Measurements from ENCODE around the gene NQO2. TPM values are rescaled to one million over a fixed set of nuclear protein-coding genes. Genes with fewer than 3 reads are reported as not detected.
A peak's percentile ranks its signal among the peaks of the same experiment; 100 is the strongest.

The NQO2 gene
- total and polyA plus RNA-seq, 2 of the 13 experiments (the other 11 are each of a cell fraction or from before 2014, with no cell fraction given) = 32.2 to 56.5 TPM

DNA sequence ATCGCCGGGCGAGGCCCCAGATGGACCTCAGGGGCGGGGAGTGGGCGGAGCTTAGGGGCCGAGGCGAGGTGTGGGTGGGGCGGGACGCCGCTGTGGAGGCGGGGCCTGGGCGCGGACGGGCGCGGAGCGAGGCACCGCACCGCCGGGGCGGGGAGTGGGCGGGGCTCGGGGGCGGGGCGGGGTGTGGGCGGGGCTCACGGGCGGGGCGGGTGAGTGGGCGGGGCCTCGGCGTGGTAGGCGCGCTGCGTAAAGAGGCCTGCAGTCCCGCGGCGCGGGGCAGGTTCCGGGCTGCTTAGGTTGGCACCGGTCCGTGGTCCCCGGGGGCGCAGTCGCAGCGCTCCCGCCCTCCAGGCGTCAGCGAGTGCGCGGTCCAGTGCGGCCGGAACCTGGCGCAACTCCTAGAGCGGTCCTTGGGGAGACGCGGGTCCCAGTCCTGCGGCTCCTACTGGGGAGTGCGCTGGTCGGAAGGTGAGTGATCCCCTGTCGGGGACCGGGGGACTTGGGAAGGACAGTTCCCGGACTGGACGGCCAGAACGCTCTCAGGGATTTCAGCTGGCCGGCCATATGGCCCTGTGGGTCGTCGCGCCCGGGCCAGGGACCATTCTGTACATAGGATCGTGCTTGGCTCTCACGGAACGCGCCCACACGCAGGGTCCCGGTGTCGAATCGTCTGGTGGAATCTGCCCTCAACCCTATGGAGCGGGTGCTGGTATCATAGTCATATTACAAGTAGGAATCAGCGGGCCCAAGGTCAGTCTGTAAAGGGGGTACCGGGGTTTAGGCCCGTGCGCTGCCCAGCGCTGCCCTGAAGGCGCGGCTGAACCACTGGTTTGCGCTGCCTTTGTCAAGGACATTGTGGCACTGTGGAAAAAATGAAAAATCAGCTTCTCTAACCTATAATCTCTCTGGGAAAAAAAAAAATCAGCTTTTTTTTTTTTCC, at the start of gene NQO2 (continued):
- TF ChIP-seq, protein P1, sequence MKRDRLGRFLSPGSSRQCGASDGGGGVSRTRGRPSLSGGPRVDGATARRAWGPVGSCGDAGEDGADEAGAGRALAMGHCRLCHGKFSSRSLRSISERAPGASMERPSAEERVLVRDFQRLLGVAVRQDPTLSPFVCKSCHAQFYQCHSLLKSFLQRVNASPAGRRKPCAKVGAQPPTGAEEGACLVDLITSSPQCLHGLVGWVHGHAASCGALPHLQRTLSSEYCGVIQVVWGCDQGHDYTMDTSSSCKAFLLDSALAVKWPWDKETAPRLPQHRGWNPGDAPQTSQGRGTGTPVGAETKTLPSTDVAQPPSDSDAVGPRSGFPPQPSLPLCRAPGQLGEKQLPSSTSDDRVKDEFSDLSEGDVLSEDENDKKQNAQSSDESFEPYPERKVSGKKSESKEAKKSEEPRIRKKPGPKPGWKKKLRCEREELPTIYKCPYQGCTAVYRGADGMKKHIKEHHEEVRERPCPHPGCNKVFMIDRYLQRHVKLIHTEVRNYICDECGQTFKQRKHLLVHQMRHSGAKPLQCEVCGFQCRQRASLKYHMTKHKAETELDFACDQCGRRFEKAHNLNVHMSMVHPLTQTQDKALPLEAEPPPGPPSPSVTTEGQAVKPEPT (CRISPR knock-in tag; IDR thresholded peaks at IDR 0.05; ENCODE audit: low read depth) = no peak; the same call in 1 of the 2 replicates
- TF ChIP-seq ZNF781 (CRISPR knock-in tag; IDR thresholded peaks at IDR 0.05; ENCODE audit: borderline replicate concordance, not compliant biosample characterization) = peak; percentile 85
- TF ChIP-seq, protein P2, sequence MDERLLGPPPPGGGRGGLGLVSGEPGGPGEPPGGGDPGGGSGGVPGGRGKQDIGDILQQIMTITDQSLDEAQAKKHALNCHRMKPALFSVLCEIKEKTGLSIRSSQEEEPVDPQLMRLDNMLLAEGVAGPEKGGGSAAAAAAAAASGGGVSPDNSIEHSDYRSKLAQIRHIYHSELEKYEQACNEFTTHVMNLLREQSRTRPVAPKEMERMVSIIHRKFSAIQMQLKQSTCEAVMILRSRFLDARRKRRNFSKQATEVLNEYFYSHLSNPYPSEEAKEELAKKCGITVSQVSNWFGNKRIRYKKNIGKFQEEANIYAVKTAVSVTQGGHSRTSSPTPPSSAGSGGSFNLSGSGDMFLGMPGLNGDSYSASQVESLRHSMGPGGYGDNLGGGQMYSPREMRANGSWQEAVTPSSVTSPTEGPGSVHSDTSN (CRISPR knock-in tag; IDR thresholded peaks at IDR 0.05) = no peak
- no peak for TF ChIP-seq ZNF180 (CRISPR knock-in tag; IDR thresholded peaks at IDR 0.05; ENCODE audit: borderline replicate concordance, low read depth)
- TF ChIP-seq, protein P3, sequence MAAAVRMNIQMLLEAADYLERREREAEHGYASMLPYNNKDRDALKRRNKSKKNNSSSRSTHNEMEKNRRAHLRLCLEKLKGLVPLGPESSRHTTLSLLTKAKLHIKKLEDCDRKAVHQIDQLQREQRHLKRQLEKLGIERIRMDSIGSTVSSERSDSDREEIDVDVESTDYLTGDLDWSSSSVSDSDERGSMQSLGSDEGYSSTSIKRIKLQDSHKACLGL (CRISPR knock-in tag; IDR thresholded peaks at IDR 0.05) = peak; percentile 82
- no peak; the same call in 1 of the 2 replicates for TF ChIP-seq ZNF563 (CRISPR knock-in tag; IDR thresholded peaks at IDR 0.05)
- no peak for TF ChIP-seq SP2 (CRISPR knock-in tag; IDR thresholded peaks at IDR 0.05)
- TF ChIP-seq, protein P4, sequence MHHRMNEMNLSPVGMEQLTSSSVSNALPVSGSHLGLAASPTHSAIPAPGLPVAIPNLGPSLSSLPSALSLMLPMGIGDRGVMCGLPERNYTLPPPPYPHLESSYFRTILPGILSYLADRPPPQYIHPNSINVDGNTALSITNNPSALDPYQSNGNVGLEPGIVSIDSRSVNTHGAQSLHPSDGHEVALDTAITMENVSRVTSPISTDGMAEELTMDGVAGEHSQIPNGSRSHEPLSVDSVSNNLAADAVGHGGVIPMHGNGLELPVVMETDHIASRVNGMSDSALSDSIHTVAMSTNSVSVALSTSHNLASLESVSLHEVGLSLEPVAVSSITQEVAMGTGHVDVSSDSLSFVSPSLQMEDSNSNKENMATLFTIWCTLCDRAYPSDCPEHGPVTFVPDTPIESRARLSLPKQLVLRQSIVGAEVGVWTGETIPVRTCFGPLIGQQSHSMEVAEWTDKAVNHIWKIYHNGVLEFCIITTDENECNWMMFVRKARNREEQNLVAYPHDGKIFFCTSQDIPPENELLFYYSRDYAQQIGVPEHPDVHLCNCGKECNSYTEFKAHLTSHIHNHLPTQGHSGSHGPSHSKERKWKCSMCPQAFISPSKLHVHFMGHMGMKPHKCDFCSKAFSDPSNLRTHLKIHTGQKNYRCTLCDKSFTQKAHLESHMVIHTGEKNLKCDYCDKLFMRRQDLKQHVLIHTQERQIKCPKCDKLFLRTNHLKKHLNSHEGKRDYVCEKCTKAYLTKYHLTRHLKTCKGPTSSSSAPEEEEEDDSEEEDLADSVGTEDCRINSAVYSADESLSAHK (CRISPR knock-in tag; IDR thresholded peaks at IDR 0.05; ENCODE audit: borderline replicate concordance) = no peak
- 0 out of 2 replicates have a peak, but pooled peaks have one; percentile 71 for TF ChIP-seq GPN1 (CRISPR knock-in tag; IDR thresholded peaks at IDR 0.05; ENCODE audit: borderline replicate concordance)
- TF ChIP-seq, protein P5, sequence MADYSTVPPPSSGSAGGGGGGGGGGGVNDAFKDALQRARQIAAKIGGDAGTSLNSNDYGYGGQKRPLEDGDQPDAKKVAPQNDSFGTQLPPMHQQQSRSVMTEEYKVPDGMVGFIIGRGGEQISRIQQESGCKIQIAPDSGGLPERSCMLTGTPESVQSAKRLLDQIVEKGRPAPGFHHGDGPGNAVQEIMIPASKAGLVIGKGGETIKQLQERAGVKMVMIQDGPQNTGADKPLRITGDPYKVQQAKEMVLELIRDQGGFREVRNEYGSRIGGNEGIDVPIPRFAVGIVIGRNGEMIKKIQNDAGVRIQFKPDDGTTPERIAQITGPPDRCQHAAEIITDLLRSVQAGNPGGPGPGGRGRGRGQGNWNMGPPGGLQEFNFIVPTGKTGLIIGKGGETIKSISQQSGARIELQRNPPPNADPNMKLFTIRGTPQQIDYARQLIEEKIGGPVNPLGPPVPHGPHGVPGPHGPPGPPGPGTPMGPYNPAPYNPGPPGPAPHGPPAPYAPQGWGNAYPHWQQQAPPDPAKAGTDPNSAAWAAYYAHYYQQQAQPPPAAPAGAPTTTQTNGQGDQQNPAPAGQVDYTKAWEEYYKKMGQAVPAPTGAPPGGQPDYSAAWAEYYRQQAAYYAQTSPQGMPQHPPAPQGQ (CRISPR knock-in tag; IDR thresholded peaks at IDR 0.05; ENCODE audit: borderline replicate concordance) = no peak
- no peak for TF ChIP-seq PCBP2 (optimal IDR thresholded peaks at IDR 0.05; ENCODE audit: low read depth, low read length, poor library complexity, severe bottlenecking)
- TF ChIP-seq, protein P6, sequence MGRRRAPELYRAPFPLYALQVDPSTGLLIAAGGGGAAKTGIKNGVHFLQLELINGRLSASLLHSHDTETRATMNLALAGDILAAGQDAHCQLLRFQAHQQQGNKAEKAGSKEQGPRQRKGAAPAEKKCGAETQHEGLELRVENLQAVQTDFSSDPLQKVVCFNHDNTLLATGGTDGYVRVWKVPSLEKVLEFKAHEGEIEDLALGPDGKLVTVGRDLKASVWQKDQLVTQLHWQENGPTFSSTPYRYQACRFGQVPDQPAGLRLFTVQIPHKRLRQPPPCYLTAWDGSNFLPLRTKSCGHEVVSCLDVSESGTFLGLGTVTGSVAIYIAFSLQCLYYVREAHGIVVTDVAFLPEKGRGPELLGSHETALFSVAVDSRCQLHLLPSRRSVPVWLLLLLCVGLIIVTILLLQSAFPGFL (CRISPR knock-in tag; IDR thresholded peaks at IDR 0.05) = no peak
- 0 out of 2 replicates have a peak, but pooled peaks have one; percentile 17 for TF ChIP-seq NR2F2 (IDR thresholded peaks at IDR 0.05; ENCODE audit: borderline replicate concordance, low read depth)
- peak; percentile 79; the same call in 1 of the 2 replicates for TF ChIP-seq ZMAT3 (CRISPR knock-in tag; conservative IDR thresholded peaks at IDR 0.05)
- no peak; the same call in 1 of the 2 replicates for TF ChIP-seq HIVEP1 (CRISPR knock-in tag; IDR thresholded peaks at IDR 0.05)
- 0 out of 2 replicates have a peak, but pooled peaks have one; percentile 56 for TF ChIP-seq NRL (CRISPR knock-in tag; IDR thresholded peaks at IDR 0.05; ENCODE audit: borderline replicate concordance)
- TF ChIP-seq MBNL3 (CRISPR knock-in tag; conservative IDR thresholded peaks at IDR 0.05) = no peak
